ENCODE data around the gene ZFYVE21. TPM values are rescaled to one million over a fixed set of nuclear protein-coding genes. Genes with fewer than 3 reads are reported as not detected.

The ZFYVE21 gene
- total and polyA plus RNA-seq, 2 donors (not counting 1 experiment from before 2014, with no cell fraction given), result 84.9 to 94.5 TPM

DNA sequence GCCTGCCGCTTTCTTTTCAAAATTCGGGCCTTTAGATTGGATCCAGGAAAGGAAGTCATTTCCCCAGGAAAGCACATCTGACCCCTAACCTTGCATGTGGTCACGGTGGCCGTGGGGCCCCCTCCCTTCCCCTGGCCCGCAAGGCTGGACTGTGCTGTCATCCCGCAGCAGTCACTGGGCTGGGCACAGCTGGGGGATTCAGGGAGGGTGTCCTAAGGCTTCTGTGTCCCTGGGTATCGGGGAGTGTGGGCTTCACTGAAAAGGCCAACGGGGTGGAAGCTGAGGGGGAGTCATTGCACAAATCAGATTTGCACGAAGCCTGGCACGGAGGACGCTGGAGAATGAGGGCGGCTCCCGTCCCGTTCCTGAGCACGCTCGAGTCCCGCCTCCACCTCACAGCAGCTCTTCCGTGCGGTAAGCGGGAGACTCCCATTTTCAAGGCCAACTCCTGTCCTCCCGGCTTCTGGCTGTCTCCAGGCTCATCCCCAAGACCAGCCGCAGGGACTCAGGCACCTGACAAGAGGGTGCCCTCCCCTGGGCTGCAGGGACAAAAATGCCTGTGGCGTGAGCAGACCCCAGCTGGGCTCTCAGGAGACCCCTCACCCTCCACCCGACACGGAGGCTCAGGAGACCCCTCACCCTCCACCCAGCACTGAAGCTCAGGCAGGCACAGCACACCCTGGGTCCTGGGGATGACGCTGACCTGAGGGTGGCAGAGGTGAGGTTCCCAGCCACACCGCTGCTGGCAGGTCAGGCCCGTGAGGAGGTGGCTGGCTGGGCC, 9.9 kb upstream of the ZFYVE21 start:
- no peaks in the 10 kb centered on the region for H4K20me1 ChIP-seq (ENCODE audit: control insufficient read depth, extremely low read depth, insufficient read depth, low read length)
- H3K4me1 ChIP-seq (ENCODE audit: control insufficient read depth, extremely low read depth, insufficient read depth, low read length), result no peaks in the 10 kb centered on the region
- no peak for TF ChIP-seq CTCF (conservative IDR thresholded peaks at IDR 0.05 in 1 of 2, IDR thresholded peaks at IDR 0.05 in 1 of 2; ENCODE audit: low read depth in 1 of 2, low read length in 2 of 2)
- TF ChIP-seq EZH2 (IDR thresholded peaks at IDR 0.05; ENCODE audit: low read length, missing control alignments), result no peak
- no peak overlapping the region for H3K27ac ChIP-seq (ENCODE audit: insufficient read depth, low read length)
- no peaks in the 10 kb centered on the region for H3K9me3 ChIP-seq (ENCODE audit: control insufficient read depth, insufficient read depth, low read depth, low read length)
- no peak overlapping the region for H3K4me3 ChIP-seq (replicated peaks in 1 of 4; ENCODE audit: control extremely low read depth in 1 of 4, insufficient read depth in 1 of 4, low read depth in 3 of 4, low read length in 4 of 4)
- H2AFZ ChIP-seq (ENCODE audit: low read length), result no peak overlapping the region
- H3K9ac ChIP-seq (ENCODE audit: insufficient read depth, low read length), result no peak overlapping the region
- peaks cover 46% of the 10 kb centered on the region for H3K36me3 ChIP-seq (ENCODE audit: control insufficient read depth, insufficient read depth, low read length)
- no peak overlapping the region for H3K4me2 ChIP-seq (ENCODE audit: extremely low read depth, insufficient read depth, low read length)
- H3K27me3 ChIP-seq (ENCODE audit: control insufficient read depth, insufficient read depth, low read length), result no peaks in the 10 kb centered on the region
- H3K79me2 ChIP-seq (ENCODE audit: control insufficient read depth, insufficient read depth, low read length), result no peaks in the 10 kb centered on the region
- no peak for DNase-seq (ENCODE audit: low read depth in 2 of 2)

DNA sequence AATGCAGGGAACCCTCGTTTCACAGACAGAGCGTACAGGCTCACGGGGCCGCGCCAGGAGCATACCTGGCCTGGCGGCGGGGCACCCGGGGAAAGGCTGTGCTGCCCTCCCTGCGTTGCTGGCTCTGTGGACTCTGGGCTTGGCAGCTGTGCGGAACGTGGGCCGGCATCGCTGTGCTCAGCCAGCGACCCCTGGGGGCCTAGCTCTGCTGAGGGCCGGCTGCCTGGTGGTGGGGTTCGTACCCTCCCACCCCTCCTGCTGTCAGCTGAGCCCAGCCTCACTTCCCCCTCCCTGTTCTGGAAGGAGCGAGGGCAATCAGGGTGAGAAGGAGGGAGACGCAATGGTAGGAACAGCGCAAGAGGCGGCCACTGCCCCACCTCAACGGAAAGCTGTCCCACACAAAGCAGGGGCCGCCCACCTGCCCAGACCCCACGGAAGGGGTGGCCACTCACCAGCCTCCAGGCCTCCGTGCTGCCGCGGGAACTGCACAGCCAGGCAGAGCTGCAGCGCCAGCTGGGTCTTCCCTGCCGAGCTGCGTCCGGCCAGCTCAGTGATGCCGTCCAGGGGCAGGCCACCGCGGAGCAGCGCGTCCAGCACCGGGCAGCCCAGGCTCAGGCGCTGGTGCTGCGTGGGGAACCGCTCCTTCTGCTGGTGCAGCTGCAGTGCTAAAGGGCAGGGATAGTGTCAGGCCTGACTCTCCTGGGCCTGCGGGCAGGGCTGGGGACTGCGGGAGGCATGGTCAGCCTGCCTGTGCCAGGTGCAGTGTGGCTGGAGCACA, 8.9 kb upstream of the ZFYVE21 start:
- Histone ChIP-seq H3K4me3 (replicated peaks in 1 of 4; ENCODE audit: control extremely low read depth in 1 of 4, insufficient read depth in 1 of 4, low read depth in 3 of 4, low read length in 4 of 4) (no peak overlapping the region), H3K4me2 (ENCODE audit: extremely low read depth, insufficient read depth, low read length) (no peak overlapping the region), H3K36me3 (ENCODE audit: control insufficient read depth, insufficient read depth, low read length) (peaks cover 40% of the 10 kb centered on the region), H3K79me2 (ENCODE audit: control insufficient read depth, insufficient read depth, low read length) (no peaks in the 10 kb centered on the region), H3K27me3 (ENCODE audit: control insufficient read depth, insufficient read depth, low read length) (no peaks in the 10 kb centered on the region), H3K9ac (ENCODE audit: insufficient read depth, low read length) (no peak overlapping the region), H3K9me3 (ENCODE audit: control insufficient read depth, insufficient read depth, low read depth, low read length) (no peaks in the 10 kb centered on the region), H3K4me1 (ENCODE audit: control insufficient read depth, extremely low read depth, insufficient read depth, low read length) (peaks cover 2% of the 10 kb centered on the region), H2AFZ (ENCODE audit: low read length) (no peak overlapping the region), H3K27ac (ENCODE audit: insufficient read depth, low read length) (no peak overlapping the region), H4K20me1 (ENCODE audit: control insufficient read depth, extremely low read depth, insufficient read depth, low read length) (no peaks in the 10 kb centered on the region)
- TF ChIP-seq EZH2 (IDR thresholded peaks at IDR 0.05; ENCODE audit: low read length, missing control alignments), result no peak
- TF ChIP-seq CTCF (conservative IDR thresholded peaks at IDR 0.05 in 1 of 2, IDR thresholded peaks at IDR 0.05 in 1 of 2; ENCODE audit: low read depth in 1 of 2, low read length in 2 of 2), result no peak
- DNase-seq (ENCODE audit: low read depth in 2 of 2), result no peak

Measured in fibroblast of lung (primary cell).